GM10266 (cell line): ENCODE results near the gene TINAGL1.

Source experiments
- DNase-seq: peaks from one replicate; pipeline ENCODE4 v3.0.0; 2012; ENCODE audit errors: extremely low spot score
- TF ChIP-seq, protein P1 (sequence below): IDR thresholded peaks from 2 replicates; pipeline ENCODE4 v1.5.1; 2012; ENCODE audit warnings: mild to moderate bottlenecking, low read depth; ENCODE audit not compliant: control insufficient read depth, insufficient read depth; ENCODE audit errors: missing control alignments

Gene TINAGL1

DNA sequence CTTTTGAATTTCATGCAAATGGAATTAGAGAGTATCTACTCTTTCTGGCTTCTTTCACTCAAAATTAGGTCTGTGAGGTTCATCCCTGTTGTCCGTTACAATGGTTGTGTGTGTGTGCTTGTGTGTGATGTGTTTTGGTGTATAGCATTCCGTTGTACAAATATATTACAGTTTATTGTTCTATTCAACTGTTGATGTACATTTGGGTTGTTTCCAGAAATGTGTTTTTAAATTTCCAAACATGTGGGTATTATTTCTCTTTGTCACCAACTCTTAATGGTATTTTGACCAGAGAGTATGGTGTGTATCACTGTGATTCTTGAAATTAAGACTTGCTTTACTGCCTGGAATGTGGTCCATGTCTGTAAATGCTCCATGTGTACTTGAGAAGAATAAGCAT, 24.3 kb downstream of the TINAGL1 start:
- DNase-seq: no peak
- TF ChIP-seq, protein P1, sequence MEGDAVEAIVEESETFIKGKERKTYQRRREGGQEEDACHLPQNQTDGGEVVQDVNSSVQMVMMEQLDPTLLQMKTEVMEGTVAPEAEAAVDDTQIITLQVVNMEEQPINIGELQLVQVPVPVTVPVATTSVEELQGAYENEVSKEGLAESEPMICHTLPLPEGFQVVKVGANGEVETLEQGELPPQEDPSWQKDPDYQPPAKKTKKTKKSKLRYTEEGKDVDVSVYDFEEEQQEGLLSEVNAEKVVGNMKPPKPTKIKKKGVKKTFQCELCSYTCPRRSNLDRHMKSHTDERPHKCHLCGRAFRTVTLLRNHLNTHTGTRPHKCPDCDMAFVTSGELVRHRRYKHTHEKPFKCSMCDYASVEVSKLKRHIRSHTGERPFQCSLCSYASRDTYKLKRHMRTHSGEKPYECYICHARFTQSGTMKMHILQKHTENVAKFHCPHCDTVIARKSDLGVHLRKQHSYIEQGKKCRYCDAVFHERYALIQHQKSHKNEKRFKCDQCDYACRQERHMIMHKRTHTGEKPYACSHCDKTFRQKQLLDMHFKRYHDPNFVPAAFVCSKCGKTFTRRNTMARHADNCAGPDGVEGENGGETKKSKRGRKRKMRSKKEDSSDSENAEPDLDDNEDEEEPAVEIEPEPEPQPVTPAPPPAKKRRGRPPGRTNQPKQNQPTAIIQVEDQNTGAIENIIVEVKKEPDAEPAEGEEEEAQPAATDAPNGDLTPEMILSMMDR: no peak

DNA sequence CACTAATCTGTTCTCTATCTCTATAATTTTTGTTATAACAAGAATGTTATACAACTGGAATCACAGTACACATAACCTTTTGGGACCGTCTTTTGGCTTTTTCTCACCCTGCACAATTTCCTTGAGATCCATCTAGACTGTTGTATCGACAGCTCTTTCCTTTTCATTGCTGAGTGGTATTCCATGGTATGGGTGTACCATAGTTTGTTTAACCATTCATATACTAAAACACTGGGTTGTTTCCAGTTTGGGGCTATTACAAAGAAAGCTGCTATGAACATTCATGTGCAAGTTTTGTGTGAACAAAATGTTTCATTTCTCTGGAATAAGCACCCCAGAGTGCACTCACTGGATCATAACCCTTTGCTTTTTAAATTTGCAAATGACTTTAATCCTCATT, 25.8 kb downstream of the TINAGL1 start:
- DNase-seq: no peak
- TF ChIP-seq, protein P1: no peak

DNA sequence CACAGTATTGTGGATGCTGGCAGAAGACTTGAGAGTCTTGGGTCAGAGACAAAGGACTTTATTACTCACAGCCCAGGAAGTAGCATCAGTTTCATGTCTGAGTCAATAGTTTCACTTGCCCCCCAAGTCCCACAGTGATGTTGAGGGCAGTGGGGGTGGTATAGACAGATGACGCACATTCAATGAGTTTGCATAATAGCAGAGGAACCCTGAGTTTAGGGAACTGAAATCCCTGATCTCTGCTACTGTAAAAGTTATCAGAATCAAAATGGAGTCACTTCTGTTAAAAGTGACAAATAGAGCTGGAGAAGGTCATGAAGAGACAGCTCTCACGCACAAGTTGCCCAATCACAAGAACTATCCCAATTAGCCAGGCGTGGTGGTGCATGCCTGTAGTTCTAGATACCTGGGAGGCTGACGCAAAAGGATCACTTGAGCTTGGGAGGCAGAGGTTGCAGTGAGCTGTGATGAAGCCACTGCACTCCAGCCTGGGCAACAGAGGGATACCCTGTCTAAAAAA, 29.7 kb downstream of the TINAGL1 start:
- peak; percentile 89 for DNase-seq
- TF ChIP-seq, protein P1: no peak

DNA sequence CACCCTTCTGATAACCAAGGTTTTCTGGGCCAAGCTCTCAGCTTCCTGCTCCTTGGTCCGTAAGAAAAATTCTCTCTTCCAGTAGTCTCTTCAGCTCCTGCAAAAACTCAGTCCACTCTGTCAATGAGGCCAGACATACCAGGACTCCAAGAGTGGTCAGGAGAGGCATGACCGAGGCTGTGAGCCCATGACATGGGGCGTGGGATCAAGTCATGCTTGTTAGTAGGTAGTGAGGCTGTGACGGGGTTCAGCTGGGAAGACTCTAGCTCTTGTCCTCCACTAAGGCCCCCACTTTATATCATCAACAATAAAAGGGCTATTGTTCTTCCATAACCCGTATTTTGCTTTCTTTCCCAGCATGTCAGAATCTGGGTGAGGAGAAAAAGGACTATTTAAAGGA, 31.0 kb downstream of the TINAGL1 start:
- DNase-seq: no peak
- TF ChIP-seq, protein P1: no peak

DNA sequence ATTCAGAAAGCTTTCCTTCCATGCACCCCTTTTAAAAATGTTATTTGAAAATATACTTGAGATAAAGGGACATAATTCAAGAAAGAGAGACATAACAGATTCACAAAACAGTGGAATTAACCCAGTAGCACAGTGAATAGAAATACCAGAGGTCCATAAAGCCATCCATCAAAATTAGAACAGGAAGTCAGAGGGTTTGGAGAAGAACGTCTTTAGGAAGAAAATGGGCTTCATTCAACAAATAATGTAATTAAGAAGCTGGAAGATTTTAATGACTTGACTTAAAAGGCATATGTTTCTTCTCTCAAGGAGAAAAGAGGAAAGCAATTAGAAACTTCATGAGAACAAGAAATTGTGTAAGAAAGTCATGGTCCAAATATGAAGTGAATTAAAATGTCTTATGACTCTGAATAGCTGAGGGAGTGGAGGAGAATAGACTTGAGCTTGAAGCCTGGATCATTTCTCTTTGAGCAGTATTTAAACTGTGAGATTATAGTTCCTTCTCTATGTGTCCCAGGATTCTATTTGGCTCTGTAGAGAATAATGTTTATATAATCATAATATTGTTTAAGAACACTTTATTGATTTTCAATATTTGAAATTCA, 33.3 kb downstream of the TINAGL1 start:
- TF ChIP-seq, protein P1: no peak
- no peak for DNase-seq

DNA sequence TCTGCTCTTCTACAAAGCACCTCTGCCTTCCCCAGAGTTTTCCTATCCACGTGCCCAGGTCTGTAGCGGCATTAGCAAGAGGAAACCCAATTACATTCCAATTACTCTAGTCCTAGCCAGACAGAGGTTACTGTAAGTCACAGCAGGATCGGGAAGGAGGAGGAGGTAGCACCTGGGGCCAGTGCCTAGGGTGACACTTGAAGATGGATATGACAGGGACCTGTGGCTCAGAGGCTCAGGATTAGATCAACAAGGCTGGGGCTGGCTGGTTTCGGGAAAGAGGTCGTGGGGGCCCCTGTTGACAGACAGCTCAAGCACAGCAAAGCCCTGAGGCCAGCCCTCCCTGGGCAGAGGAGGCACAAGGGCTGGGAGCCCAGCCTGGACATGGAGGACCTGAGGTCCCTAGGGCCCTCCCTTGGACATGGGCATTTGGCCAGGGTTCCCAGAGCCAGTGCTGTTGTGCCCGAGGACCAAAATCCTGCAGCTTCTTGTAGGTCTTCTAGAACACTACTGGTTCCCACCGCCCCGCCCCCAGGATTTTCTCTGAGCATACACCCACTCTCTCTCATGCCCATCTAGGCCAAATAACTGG, 38.2 kb downstream of the TINAGL1 start:
- TF ChIP-seq, protein P1: no peak
- DNase-seq: no peak

DNA sequence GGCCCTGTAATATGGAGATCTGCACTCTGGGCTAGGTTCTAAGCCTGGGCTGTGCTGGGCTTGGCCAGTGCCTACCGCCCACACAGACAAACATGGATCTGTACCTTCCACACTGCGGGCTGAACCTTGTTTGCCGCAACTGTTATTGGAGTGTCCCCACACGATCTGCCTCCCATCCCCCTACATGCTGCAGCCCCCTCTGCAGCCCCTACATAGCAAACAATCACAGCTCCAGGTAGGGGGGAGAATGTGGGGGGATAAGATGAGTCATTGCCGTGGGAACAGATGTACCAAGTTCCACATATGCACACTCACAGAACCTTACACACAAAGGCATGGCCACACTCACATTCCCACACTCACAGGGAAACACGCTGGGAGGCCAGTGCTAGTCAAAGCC, 39.1 kb downstream of the TINAGL1 start:
- DNase-seq: no peak
- TF ChIP-seq, protein P1: no peak
